ENCODE measurements around the gene ULBP1. TPM values are rescaled to one million over a fixed set of nuclear protein-coding genes. Genes with fewer than 3 reads are reported as not detected.
"Not testable (repeated sequence)": the region's sequence is repeated elsewhere in the genome, so short reads cannot be mapped to it uniquely, and the experiment has no call there.

Gene ULBP1
- total RNA-seq, 1 donor from 2014 or later: 0.48 TPM

DNA sequence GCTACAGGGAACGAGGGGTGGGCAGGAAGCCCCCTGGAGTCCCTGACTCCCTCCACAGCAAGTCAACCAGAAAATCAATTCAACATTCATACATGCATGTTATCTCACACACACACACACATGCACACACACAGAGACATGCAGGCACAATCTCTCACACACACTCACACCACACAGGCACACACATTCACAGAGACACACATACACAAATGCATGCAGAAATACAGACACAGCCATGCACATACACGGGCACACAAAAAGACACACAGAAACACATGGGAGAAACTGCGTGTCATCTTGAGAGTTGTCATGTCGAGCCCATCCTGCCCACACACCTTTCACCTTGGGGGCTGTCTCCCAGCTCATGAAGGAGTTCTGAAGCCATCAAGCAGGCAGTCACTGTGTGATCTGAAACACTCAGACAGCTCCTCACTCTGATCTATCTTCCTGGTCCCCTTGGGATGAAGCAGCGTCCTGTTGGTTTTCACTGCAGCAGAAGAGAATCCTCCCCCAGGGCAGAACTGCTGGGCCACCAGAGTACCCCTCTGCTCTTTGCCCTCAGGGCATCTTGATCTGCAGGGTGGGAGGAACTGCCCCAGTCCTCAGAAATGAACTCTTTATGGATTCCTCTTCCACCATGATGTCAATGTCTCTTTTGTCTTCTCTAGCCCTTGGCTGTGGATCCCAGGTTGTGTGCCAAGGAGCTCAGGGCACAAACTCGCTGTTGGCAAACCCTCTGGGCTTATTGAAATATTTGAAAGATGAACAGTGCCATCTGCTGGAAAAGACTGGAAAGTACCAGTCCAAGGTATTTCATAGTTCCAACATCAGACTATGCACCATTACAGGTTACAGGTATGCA is 52.8 kb downstream of the ULBP1 start:
- Mint-ChIP-seq H3K27me3 (peaks cover 83% of the 10 kb centered on the region), H3K27ac (no peak overlapping the region), H3K4me3 (peak overlapping the region; percentile 34), H3K4me1 (ENCODE audit: unreplicated experiment) (peaks cover 4% of the 10 kb centered on the region), H3K9me3 (no peaks in the 10 kb centered on the region), H3K36me3 (no peaks in the 10 kb centered on the region)
- DNase-seq (ENCODE audit: extremely low spot score, unreplicated experiment): no peak
- TF ChIP-seq, protein P1, sequence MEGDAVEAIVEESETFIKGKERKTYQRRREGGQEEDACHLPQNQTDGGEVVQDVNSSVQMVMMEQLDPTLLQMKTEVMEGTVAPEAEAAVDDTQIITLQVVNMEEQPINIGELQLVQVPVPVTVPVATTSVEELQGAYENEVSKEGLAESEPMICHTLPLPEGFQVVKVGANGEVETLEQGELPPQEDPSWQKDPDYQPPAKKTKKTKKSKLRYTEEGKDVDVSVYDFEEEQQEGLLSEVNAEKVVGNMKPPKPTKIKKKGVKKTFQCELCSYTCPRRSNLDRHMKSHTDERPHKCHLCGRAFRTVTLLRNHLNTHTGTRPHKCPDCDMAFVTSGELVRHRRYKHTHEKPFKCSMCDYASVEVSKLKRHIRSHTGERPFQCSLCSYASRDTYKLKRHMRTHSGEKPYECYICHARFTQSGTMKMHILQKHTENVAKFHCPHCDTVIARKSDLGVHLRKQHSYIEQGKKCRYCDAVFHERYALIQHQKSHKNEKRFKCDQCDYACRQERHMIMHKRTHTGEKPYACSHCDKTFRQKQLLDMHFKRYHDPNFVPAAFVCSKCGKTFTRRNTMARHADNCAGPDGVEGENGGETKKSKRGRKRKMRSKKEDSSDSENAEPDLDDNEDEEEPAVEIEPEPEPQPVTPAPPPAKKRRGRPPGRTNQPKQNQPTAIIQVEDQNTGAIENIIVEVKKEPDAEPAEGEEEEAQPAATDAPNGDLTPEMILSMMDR (conservative IDR thresholded peaks at IDR 0.05): peak; percentile 86

- H3K27ac Mint-ChIP-seq; H3K4me3 Mint-ChIP-seq; DNase-seq (ENCODE audit: extremely low spot score, unreplicated experiment); H3K36me3 Mint-ChIP-seq; H3K4me1 Mint-ChIP-seq (ENCODE audit: unreplicated experiment); H3K9me3 Mint-ChIP-seq: not testable (repeated sequence)
- peaks cover 77% of the 10 kb centered on the region for H3K27me3 Mint-ChIP-seq
- TF ChIP-seq, protein P1 (conservative IDR thresholded peaks at IDR 0.05): peak; percentile 50
Measured at GRCh38 chr6:150017186-150017521, 53.4 kb downstream of the ULBP1 start.

DNA sequence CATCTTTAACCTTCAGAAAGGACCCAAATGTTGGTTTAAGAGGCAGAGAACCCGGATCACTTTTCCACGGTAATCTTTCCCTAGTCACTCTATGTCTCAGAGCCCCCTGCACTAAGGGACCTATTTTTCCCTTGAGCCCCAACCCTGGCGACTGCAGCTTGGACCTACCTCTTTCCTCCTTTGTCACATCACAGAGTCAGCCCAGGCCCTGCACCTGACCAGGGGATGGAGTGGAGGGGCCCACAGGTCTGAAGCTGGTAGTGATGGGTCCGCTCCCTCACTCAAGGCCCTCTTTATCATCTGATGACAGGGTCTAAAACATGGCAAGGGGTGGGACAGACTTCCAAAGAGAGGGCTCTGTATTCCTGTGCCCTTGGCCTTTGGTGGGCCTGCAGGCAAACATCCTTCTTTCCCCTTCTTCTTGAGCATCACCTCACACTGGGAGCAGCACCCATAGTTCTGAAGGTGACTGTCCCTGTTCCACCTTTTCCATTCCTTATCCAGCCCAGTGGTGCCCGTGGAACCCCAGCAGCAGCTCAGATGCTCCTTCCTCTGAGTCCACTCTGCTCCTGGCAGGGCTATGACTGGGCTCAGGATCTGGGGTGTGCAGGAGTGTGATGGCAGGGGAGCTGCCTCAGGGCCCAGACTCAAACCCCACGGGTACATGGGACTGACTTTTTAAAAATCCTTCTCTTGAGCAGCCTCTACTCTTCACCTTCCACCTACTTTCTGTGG is 55.3 kb downstream of the ULBP1 start:
- TF ChIP-seq, protein P1 (conservative IDR thresholded peaks at IDR 0.05): no peak
- peaks cover 2% of the 10 kb centered on the region for H3K4me1 Mint-ChIP-seq (ENCODE audit: unreplicated experiment)
- H3K27ac Mint-ChIP-seq: no peak overlapping the region
- no peaks in the 10 kb centered on the region for H3K9me3 Mint-ChIP-seq
- H3K4me3 Mint-ChIP-seq: no peak overlapping the region
- H3K27me3 Mint-ChIP-seq: peaks cover 64% of the 10 kb centered on the region
- no peaks in the 10 kb centered on the region for H3K36me3 Mint-ChIP-seq
- DNase-seq (ENCODE audit: extremely low spot score, unreplicated experiment): no peak

- H3K4me1 Mint-ChIP-seq (ENCODE audit: unreplicated experiment): not testable (repeated sequence)
- peaks cover 51% of the 10 kb centered on the region for H3K27me3 Mint-ChIP-seq
Measured at GRCh38 chr6:150021870-150022269, 58.1 kb downstream of the ULBP1 start.

More at GRCh38 chr6:150021870-150022269, 58.1 kb downstream of the ULBP1 start:
- not testable (repeated sequence) for H3K36me3 Mint-ChIP-seq; H3K9me3 Mint-ChIP-seq; H3K27ac Mint-ChIP-seq; DNase-seq (ENCODE audit: extremely low spot score, unreplicated experiment); H3K4me3 Mint-ChIP-seq

Other genes with a start within 250 kb of the ULBP1 start
- gene LATS1, start 245.8 kb upstream of the ULBP1 start, total RNA-seq (ENCODE audit: low replicate concordance): 31.0 and 33.3 TPM in 2 replicates
- gene NUP43, start 217.4 kb upstream of the ULBP1 start, total RNA-seq (ENCODE audit: low replicate concordance): 35.3 and 55.8 TPM in 2 replicates
- gene PCMT1, start 214.2 kb upstream of the ULBP1 start, total RNA-seq (ENCODE audit: low replicate concordance): 61.2 and 65.6 TPM in 2 replicates
- gene LRP11, start 99.6 kb upstream of the ULBP1 start, total RNA-seq (ENCODE audit: low replicate concordance): 56.6 and 66.4 TPM in 2 replicates
- gene RAET1E, start 65.8 kb upstream of the ULBP1 start, total RNA-seq (ENCODE audit: low replicate concordance): 1.2 TPM in 1 of 2 replicates, not detected in the other
- 0.53 and 2.1 TPM in 2 replicates for gene RAET1G, start 40.8 kb upstream of the ULBP1 start, total RNA-seq (ENCODE audit: low replicate concordance)
- gene ULBP2, start 21.9 kb upstream of the ULBP1 start, total RNA-seq (ENCODE audit: low replicate concordance): 1.4 TPM in 1 of 2 replicates, not detected in the other
- not detected in 2 replicates for gene RAET1L, start 61.6 kb downstream of the ULBP1 start, total RNA-seq (ENCODE audit: low replicate concordance)
- 4.4 and 12.4 TPM in 2 replicates for gene ULBP3, start 105.2 kb downstream of the ULBP1 start, total RNA-seq (ENCODE audit: low replicate concordance)
- gene PPP1R14C, start 179.1 kb downstream of the ULBP1 start, total RNA-seq (ENCODE audit: low replicate concordance): 12.6 and 19.2 TPM in 2 replicates